Calu3 (cell line): ENCODE measurements around the gene CCND3. TPM values are rescaled to one million over a fixed set of nuclear protein-coding genes. Genes with fewer than 3 reads are reported as not detected.
A peak's percentile ranks its signal among the peaks of the same experiment; 100 is the strongest.

Source experiments
- BruUV-seq: library from RNA; stranded (reverse); fragments of 400-500 nt; replicated peaks from 2 replicates; lab custom pipeline; 2021; lab: Mats Ljungman, UMichigan
- CTCF ChIA-PET: fragments of 300-600 bp; sonication (Branson Sonifier 250); formaldehyde crosslinking; loops from one replicate; lab custom pipeline; 2022; ENCODE audit warnings: antibody characterized with exemption; lab: Charles Lee
- DNase-seq: peaks from one replicate; pipeline ENCODE4 v3.0.0; 2022
- H3K27ac Mint-ChIP-seq: one replicate; pipeline ENCODE4 v1.8.0; 2022; ENCODE audit warnings: mixed read lengths; ENCODE audit not compliant: unreplicated experiment
- H3K27me3 Mint-ChIP-seq: one replicate; pipeline ENCODE4 v1.8.0; 2022; ENCODE audit warnings: mixed read lengths; ENCODE audit not compliant: unreplicated experiment
- H3K36me3 Mint-ChIP-seq: one replicate; pipeline ENCODE4 v1.8.0; 2022; ENCODE audit warnings: mild to moderate bottlenecking, moderate library complexity, mixed read lengths; ENCODE audit not compliant: insufficient read depth, unreplicated experiment
- H3K4me1 Mint-ChIP-seq: one replicate; pipeline ENCODE4 v1.8.0; 2022; ENCODE audit warnings: mild to moderate bottlenecking, low read depth, mixed read lengths; ENCODE audit not compliant: unreplicated experiment
- H3K4me3 Mint-ChIP-seq: one replicate; pipeline ENCODE4 v1.8.0; 2022; ENCODE audit warnings: mild to moderate bottlenecking, low read depth, moderate library complexity, mixed read lengths; ENCODE audit not compliant: unreplicated experiment
- H3K9me3 Mint-ChIP-seq: one replicate; pipeline ENCODE4 v1.8.0; 2022; ENCODE audit warnings: low read depth, mixed read lengths; ENCODE audit not compliant: unreplicated experiment
- CTCF ChIP-seq: fragments of 200-600 bp; IDR thresholded peaks from one replicate; pipeline ENCODE4 v1.8.0; 2022; ENCODE audit warnings: antibody characterized with exemption; ENCODE audit not compliant: unreplicated experiment
- intact Hi-C: fragments of 100-400 bp; cut with micrococcal nuclease; formaldehyde crosslinking; loops from one replicate; pipeline ENCODE4 v1.10.0; 2022; ENCODE audit not compliant: unreplicated experiment
- total RNA-seq: library from RNA; stranded (reverse); gene quantifications from 2 replicates; pipeline ENCODE4 v1.2.3, GENCODE V29; 2022

Gene CCND3
- total RNA-seq, 1 experiment from 2014 or later = 77.4 TPM

GRCh38 chr6:41895300-41896233 is 46.0 kb downstream of the CCND3 start, which contains the start of gene USP49:
USP49 (minus strand) TSS chr6:41895375; CDS start chr6:41806983, 88,392 bp downstream.
- TF ChIP-seq CTCF = no peak
- peak; percentile 94 for DNase-seq
- CTCF ChIA-PET = interaction anchor here (0.6 to 2.3 kb wide), 9 partner anchors 8 to 1514 kb away, joined by 3 to 17 read pairs (median 5); partner anchors contain the start of genes BYSL and MED20
- no peaks in the 10 kb centered on the region for H3K27me3 Mint-ChIP-seq
- no TSS peak for BruUV-seq
- H3K4me3 Mint-ChIP-seq = no peak within 1 kb of the TSS
- no peaks in the 10 kb centered on the region for H3K9me3 Mint-ChIP-seq
- H3K4me1 Mint-ChIP-seq = peaks cover 9% of the 10 kb centered on the region
- peaks cover 3% of the 10 kb centered on the region for H3K36me3 Mint-ChIP-seq
- intact Hi-C loops = no loop called here
- H3K27ac Mint-ChIP-seq = no peak within 1 kb of the TSS

GRCh38 chr6:41894366-41895299 is 47.0 kb downstream of the CCND3 start:
- no peak overlapping the region for H3K4me3 Mint-ChIP-seq
- H3K9me3 Mint-ChIP-seq = no peaks in the 10 kb centered on the region
- no TSS peak for BruUV-seq
- H3K4me1 Mint-ChIP-seq = peaks cover 9% of the 10 kb centered on the region
- no peak for TF ChIP-seq CTCF
- no peak overlapping the region for H3K27ac Mint-ChIP-seq
- CTCF ChIA-PET = interaction anchor here (0.6 to 2.3 kb wide), 6 partner anchors 7 to 267 kb away, joined by 3 to 17 read pairs (median 4); partner anchors contain the start of genes BYSL and MED20
- H3K27me3 Mint-ChIP-seq = no peaks in the 10 kb centered on the region
- DNase-seq = peak; percentile 9
- H3K36me3 Mint-ChIP-seq = no peaks in the 10 kb centered on the region
- intact Hi-C loops = no loop called here

GRCh38 chr6:41892921-41893564 is 48.6 kb downstream of the CCND3 start:
- Mint-ChIP-seq H3K27ac (no peak overlapping the region), H3K4me1 (peaks cover 9% of the 10 kb centered on the region), H3K36me3 (no peaks in the 10 kb centered on the region), H3K27me3 (no peaks in the 10 kb centered on the region), H3K9me3 (no peaks in the 10 kb centered on the region), H3K4me3 (no peak overlapping the region)
- no peak for DNase-seq
- no TSS peak for BruUV-seq
- intact Hi-C loops = no loop called here
- no peak for TF ChIP-seq CTCF
- CTCF ChIA-PET = no interaction called here
